Body of pancreas (tissue), 4 donors: ENCODE results near the gene PREB. TPM values are rescaled to one million over a fixed set of nuclear protein-coding genes. Genes with fewer than 3 reads are reported as not detected.

ENCODE experiments used
- ATAC-seq: fragments of 150-250 bp; one replicate; pipeline ENCODE4 v1.9.1; 2016
- DNase-seq, 4 donors: peaks; one replicate each; pipeline ENCODE4 v3.0.0-alpha.2; 2019
- H3K27ac ChIP-seq, 4 donors: fragments of 200-600 bp; sonication (generic); 1 replicate in 3 of 4; 2 replicates in 1 of 4; pipeline versions ENCODE4 v1.5.1 to v1.6.1; 2016 to 2019; ENCODE audit warnings: mild to moderate bottlenecking in 1 of 4, mixed read lengths in 1 of 4, moderate library complexity in 1 of 4
- H3K27me3 ChIP-seq, 2 donors: fragments of 200-600 bp; sonication (generic); one replicate each; pipeline ENCODE4 v1.6.0; 2016; ENCODE audit warnings: mild to moderate bottlenecking in 1 of 2
- H3K36me3 ChIP-seq, 2 donors: fragments of 200-600 bp; sonication (generic); replicated peaks in 1 of 2; 2 replicates each; pipeline ENCODE4 v1.5.1; 2016; ENCODE audit warnings: low read depth in 2 of 2; ENCODE audit not compliant: insufficient read depth in 1 of 2
- H3K4me1 ChIP-seq: fragments of 200-600 bp; sonication (generic); one replicate; pipeline ENCODE4 v1.6.0; 2016
- H3K4me3 ChIP-seq, 2 donors: fragments of 200-600 bp; sonication (generic); 1 replicate in 1 of 2; 2 replicates in 1 of 2; pipeline ENCODE4 v1.5.1; 2016 to 2019
- H3K9me3 ChIP-seq, 3 donors: fragments of 200-600 bp; sonication (generic); 1 replicate in 2 of 3; 2 replicates in 1 of 3; pipeline ENCODE4 v1.5.1; 2016
- POLR2A ChIP-seq, 3 donors: fragments of 450-650 bp; IDR thresholded peaks; one replicate each; pipeline ENCODE4 v1.6.1; 2016; ENCODE audit warnings: antibody characterized with exemption in 3 of 3, mild to moderate bottlenecking in 2 of 3
- whole genome bisulfite sequencing, 2 donors: methylation state at CpG; one replicate each; pipeline ENCODE4 v1.1.5; 2017; 5-methylcytosine and 5-hydroxymethylcytosine counted together
- intact Hi-C: fragments of 100-400 bp; cut with DNase I; formaldehyde crosslinking; loops from one replicate; pipeline ENCODE4 v1.15.1; 2023
- total RNA-seq, 2 donors: library from RNA; depleted of rRNA; stranded (reverse); fragments of >200 nt; gene quantifications; one replicate each; pipeline ENCODE4 v1.1.0, GENCODE V29; 2016
- TF ChIP-seq, protein P1 (sequence below), 7 experiments: fragments of 450-650 bp in 4 of 7; fragments of 200-600 bp in 3 of 7; sonication (generic) in 3 of 7; IDR thresholded peaks; one replicate each; pipeline ENCODE4 v1.5.1; 2016 to 2019; ENCODE audit warnings: antibody characterized with exemption in 7 of 7

The PREB gene
- total RNA-seq, 2 donors from 2014 or later = 56.3 to 103 TPM

DNA sequence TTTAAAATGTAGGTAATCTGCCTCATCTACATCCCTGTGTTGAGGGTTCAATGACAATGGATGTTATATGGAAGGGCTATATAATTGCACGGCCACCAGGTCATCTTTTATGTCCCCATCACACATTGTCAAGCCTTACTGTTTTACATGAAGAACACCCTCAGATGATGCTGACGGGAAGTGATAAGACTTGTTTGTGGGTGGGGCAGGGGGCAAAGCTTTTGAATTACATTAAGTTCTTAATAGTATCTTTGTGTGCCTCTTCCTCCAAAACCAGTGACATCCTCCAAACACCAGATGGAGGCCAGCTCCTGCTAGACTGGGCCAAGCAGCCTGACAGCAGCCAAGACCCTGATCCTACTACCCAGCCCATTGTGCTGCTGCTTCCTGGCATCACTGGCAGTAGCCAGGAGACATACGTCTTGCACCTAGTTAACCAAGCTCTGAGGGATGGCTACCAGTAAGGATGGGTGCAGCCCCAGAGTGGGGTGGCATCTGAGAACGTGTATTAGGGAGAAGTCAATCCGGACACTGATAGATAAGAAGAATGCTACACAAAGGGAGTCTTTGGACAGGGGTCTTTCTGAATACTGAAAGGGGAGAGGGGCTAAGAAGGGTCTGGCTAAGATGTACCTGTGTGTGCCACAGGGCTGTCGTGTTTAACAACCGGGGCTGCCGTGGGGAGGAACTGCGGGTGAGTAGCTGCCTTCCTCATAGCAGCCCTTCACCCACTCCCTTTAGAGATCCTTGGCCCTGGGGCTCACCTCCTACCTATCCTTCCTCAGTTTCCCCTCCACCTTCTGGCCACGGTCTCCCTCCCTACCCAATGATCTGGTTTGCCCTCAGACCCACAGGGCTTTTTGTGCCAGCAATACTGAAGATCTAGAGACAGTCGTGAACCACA is 5.5 kb downstream of the PREB start:
- H3K9me3 ChIP-seq = no peaks in the 10 kb centered on the region
- DNase-seq (no peak), ATAC-seq (no peak)
- no peak overlapping the region for H3K4me3 ChIP-seq
- intact Hi-C loops = no loop called here
- peaks cover 5 to 16% of the 10 kb centered on the region in 2 donors for H3K36me3 ChIP-seq
- no peak overlapping the region for H3K27ac ChIP-seq
- peaks cover 23% of the 10 kb centered on the region for H3K4me1 ChIP-seq
- no peaks in the 10 kb centered on the region for H3K27me3 ChIP-seq
- TF ChIP-seq POLR2A (IDR thresholded peaks at IDR 0.05) = no peak
- TF ChIP-seq, protein P1, sequence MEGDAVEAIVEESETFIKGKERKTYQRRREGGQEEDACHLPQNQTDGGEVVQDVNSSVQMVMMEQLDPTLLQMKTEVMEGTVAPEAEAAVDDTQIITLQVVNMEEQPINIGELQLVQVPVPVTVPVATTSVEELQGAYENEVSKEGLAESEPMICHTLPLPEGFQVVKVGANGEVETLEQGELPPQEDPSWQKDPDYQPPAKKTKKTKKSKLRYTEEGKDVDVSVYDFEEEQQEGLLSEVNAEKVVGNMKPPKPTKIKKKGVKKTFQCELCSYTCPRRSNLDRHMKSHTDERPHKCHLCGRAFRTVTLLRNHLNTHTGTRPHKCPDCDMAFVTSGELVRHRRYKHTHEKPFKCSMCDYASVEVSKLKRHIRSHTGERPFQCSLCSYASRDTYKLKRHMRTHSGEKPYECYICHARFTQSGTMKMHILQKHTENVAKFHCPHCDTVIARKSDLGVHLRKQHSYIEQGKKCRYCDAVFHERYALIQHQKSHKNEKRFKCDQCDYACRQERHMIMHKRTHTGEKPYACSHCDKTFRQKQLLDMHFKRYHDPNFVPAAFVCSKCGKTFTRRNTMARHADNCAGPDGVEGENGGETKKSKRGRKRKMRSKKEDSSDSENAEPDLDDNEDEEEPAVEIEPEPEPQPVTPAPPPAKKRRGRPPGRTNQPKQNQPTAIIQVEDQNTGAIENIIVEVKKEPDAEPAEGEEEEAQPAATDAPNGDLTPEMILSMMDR (IDR thresholded peaks at IDR 0.05) = no peak
- WGBS, 2 donors = 70 to 75% methylated on average over 10 to 11 of the region's 11 CpGs

DNA sequence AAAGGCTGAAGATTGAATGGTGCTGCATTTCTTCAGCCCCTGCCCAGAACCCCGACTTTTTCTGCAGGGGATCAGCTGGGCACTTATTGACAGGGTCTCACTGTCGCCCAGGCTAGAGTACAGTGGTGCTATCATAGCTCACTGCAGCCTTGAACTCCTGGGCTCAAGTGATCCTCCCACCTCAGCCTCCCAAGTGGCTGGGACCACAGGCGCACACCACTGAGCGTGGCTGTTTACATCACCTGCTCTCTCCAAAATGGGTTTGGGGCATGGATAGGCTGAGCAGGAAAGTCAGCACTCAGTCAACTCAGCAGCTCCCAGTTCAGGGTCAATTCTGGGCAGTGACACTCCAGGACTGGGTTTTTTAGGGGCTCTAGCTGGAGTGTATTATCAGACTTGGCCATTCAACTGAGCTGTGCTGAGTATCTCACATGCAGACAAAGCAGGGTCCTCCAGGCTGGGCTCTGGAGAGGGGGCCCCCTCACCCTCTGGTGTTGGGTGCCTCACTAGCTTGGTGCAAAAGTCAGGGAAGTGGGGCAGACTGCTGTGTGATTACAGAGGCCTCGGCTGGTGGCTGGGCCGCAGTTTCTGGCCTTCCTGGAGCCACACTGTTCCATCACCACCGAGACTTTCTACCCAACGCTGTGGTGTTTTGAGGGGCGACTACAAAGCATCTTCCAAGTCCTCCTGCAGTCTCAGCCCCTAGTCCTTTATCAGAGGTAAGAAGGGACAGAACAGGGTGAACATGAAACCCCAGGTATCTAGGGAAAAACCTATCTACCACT is 6.4 kb downstream of the PREB start:
- no peaks in the 10 kb centered on the region for H3K9me3 ChIP-seq

DNA sequence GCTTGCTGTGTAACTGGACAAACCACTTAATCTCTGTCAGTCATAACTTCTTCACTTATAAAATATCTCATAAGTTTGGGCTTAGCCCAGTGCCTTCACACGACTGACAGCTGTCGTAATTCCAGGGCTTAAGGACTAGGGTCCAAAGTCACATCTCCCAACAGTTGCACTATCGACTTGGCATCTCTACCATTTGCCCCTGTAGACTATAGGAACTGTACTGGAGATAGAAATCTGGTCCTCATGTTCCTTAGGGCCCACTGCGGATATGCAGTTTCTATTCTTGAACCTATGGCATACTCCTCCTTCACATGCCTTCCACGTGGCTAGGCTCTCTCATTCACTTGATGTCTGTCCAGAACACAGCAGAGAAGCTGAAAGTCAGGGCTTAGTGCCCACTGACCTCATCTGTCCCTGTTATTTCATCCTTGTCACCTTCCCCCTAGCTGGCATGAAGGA is 8.2 kb downstream of the PREB start:
- Histone ChIP-seq H3K36me3 (peaks cover 0 to 8% of the 10 kb centered on the region in 2 donors), H3K4me3 (no peak overlapping the region), H3K4me1 (peaks cover 15% of the 10 kb centered on the region), H3K27ac (no peak overlapping the region), H3K9me3 (no peaks in the 10 kb centered on the region), H3K27me3 (no peaks in the 10 kb centered on the region)
- DNase-seq (no peak), ATAC-seq (no peak)
- TF ChIP-seq POLR2A (IDR thresholded peaks at IDR 0.05) = no peak
- TF ChIP-seq, protein P1 (IDR thresholded peaks at IDR 0.05) = no peak
- 34 to 40% methylated on average over 5 of the region's 5 CpGs for WGBS, 2 donors
- intact Hi-C loops = no loop called here

More for the DNA sequence above, 6.4 kb downstream of the PREB start:
- ATAC-seq (no peak), DNase-seq (no peak)
- Histone ChIP-seq H3K27ac (no peak overlapping the region), H3K4me1 (peaks cover 23% of the 10 kb centered on the region), H3K27me3 (no peaks in the 10 kb centered on the region), H3K4me3 (no peak overlapping the region), H3K36me3 (peaks cover 5 to 16% of the 10 kb centered on the region in 2 donors)
- TF ChIP-seq POLR2A (IDR thresholded peaks at IDR 0.05) = no peak
- TF ChIP-seq, protein P1 (IDR thresholded peaks at IDR 0.05) = no peak
- WGBS, 2 donors = 85 to 86% methylated on average over 6 to 8 of the region's 9 CpGs
- intact Hi-C loops = no loop called here

DNA sequence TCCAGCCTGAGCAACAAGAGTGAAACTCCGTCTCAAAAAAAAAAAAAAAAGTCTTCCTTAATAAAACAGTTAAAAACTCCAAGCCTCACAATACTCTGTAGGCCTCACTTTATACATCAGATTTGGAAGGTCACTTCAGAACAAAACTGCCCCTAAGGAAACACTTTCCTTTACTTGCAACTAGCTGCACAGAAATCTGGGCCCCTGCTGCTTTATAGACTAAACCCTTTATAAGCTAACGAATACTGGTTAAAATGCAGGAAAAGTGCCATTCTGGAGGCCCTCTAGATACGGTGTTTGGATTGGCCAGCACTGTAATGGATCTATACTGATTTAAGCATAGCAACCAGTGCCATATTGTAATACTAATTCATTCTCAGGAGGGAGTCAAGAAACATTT is 9.3 kb downstream of the PREB start:
- Histone ChIP-seq H3K36me3 (no peaks in the 10 kb centered on the region), H3K4me3 (no peak overlapping the region), H3K4me1 (peaks cover 15% of the 10 kb centered on the region), H3K27me3 (no peaks in the 10 kb centered on the region), H3K9me3 (no peaks in the 10 kb centered on the region), H3K27ac (no peak overlapping the region)
- 86 to 87% methylated on average over 3 of the region's 3 CpGs for WGBS, 2 donors
- no peak for DNase-seq
- TF ChIP-seq POLR2A (IDR thresholded peaks at IDR 0.05) = no peak
- TF ChIP-seq, protein P1 (IDR thresholded peaks at IDR 0.05) = no peak
- intact Hi-C loops = no loop called here
- no peak for ATAC-seq
